OCI-LY7 (cell line): Measurements from ENCODE around the gene SSB.

ENCODE experiments used
- EZH2phosphoT487 ChIP-seq: fragments of 200-600 bp; sonication (generic); IDR thresholded peaks from 2 replicates; pipeline ENCODE4 v1.6.1; 2018; ENCODE audit warnings: low read depth, borderline replicate concordance, mild to moderate bottlenecking, mixed run types, antibody characterized with exemption, low read length, moderate library complexity, mixed read lengths
- TF ChIP-seq, protein P1 (sequence below): fragments of 200-600 bp; sonication (generic); conservative IDR thresholded peaks from 2 replicates; pipeline ENCODE4 v1.5.1; 2014; ENCODE audit warnings: mild to moderate bottlenecking, antibody characterized with exemption, low read length, moderate library complexity, mixed read lengths

DNA sequence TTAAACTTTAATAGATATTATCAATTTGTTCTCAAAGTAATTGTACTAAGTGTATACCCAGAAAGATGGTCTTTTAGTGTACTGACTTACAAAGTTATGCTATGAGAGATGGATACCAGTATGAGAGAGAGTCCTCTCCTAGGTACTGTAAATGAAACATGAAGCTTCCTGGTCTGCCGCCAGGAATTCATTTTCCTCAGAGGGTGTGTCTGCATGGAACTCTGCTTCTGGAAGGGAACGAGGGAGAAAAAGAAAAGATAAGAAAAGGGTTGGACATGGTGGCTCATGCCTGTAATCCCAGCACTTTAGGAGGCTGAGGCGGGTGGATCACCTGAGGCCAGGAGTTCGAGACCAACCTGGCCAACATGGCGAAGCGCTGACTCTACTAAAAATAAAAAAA lies 2.2 kb upstream of the SSB start:
- TF ChIP-seq, protein P1, sequence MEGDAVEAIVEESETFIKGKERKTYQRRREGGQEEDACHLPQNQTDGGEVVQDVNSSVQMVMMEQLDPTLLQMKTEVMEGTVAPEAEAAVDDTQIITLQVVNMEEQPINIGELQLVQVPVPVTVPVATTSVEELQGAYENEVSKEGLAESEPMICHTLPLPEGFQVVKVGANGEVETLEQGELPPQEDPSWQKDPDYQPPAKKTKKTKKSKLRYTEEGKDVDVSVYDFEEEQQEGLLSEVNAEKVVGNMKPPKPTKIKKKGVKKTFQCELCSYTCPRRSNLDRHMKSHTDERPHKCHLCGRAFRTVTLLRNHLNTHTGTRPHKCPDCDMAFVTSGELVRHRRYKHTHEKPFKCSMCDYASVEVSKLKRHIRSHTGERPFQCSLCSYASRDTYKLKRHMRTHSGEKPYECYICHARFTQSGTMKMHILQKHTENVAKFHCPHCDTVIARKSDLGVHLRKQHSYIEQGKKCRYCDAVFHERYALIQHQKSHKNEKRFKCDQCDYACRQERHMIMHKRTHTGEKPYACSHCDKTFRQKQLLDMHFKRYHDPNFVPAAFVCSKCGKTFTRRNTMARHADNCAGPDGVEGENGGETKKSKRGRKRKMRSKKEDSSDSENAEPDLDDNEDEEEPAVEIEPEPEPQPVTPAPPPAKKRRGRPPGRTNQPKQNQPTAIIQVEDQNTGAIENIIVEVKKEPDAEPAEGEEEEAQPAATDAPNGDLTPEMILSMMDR, result no peak
- no peak for TF ChIP-seq EZH2phosphoT487
